C4-2B (cell line): ENCODE measurements around the gene MINDY2.

Experiments used
- CTCF ChIP-seq: fragments of 450-650 bp; conservative IDR thresholded peaks from 2 replicates; pipeline ENCODE4 v1.5.1; 2017; ENCODE audit warnings: mild to moderate bottlenecking
- ZFX ChIP-seq: fragments of 450-650 bp; IDR thresholded peaks from 2 replicates; pipeline ENCODE4 v1.6.1; 2017

GRCh38 chr15:58877999-58878825 is 107.1 kb downstream of the MINDY2 start:
- TF ChIP-seq CTCF: no peak
- no peak for TF ChIP-seq ZFX
